ENCODE measurements around the gene PCIF1. TPM values are rescaled to one million over a fixed set of nuclear protein-coding genes. Genes with fewer than 3 reads are reported as not detected.
A peak's percentile ranks its signal among the peaks of the same experiment; 100 is the strongest.

The PCIF1 gene
- total and polyA plus RNA-seq, 7 donors, result 24.7 to 46.7 (median 29.7) TPM

GRCh38 chr20:45921337-45922189 lies 12.9 kb upstream of the PCIF1 start:
- H3K4me1 ChIP-seq, result peaks cover 14% of the 10 kb centered on the region
- H3K27me3 ChIP-seq (ENCODE audit: insufficient read depth in 3 of 3, low read length in 2 of 3), result no peaks in the 10 kb centered on the region
- 90 to 92% (median 90%) methylated on average over 11 of the region's 11 CpGs for whole genome bisulfite sequencing, 3 donors
- H3K9me3 ChIP-seq, result no peaks in the 10 kb centered on the region
- H3K36me3 ChIP-seq (ENCODE audit: insufficient read depth in 1 of 2, low read depth in 1 of 2), result no peaks in the 10 kb centered on the region
- H3K4me3 ChIP-seq, result no peak overlapping the region
- H3K27ac ChIP-seq, result no peak overlapping the region
- DNase-seq (no peak), ATAC-seq (no peak)
- intact Hi-C loops (cut with DNase I), result no loop called here
- no peak for TF ChIP-seq CTCF (IDR thresholded peaks at IDR 0.05)

GRCh38 chr20:45924391-45925261 lies 9.9 kb upstream of the PCIF1 start:
- Histone ChIP-seq H3K27ac (peak overlapping the region; percentile 71), H3K36me3 (ENCODE audit: insufficient read depth in 1 of 2, low read depth in 1 of 2) (no peaks in the 10 kb centered on the region), H3K4me1 (peaks cover 14% of the 10 kb centered on the region), H3K9me3 (no peaks in the 10 kb centered on the region), H3K27me3 (ENCODE audit: insufficient read depth in 3 of 3, low read length in 2 of 3) (no peaks in the 10 kb centered on the region), H3K4me3 (peak overlapping the region; percentile 16)
- intact Hi-C loops (cut with DNase I), result no loop called here
- no peak for TF ChIP-seq CTCF (IDR thresholded peaks at IDR 0.05)
- DNase-seq, result peak in 1 of 2 donors; percentile 58
- 28 to 29% (median 29%) methylated on average over 21 of the region's 21 CpGs for WGBS, 3 donors
- peak; percentile 50 to 74 (median 60) for ATAC-seq

- Histone ChIP-seq H3K27ac (no peak overlapping the region), H3K4me1 (peaks cover 14% of the 10 kb centered on the region), H3K9me3 (no peaks in the 10 kb centered on the region), H3K4me3 (no peak overlapping the region), H3K27me3 (ENCODE audit: insufficient read depth in 3 of 3, low read length in 2 of 3) (no peaks in the 10 kb centered on the region), H3K36me3 (ENCODE audit: insufficient read depth in 1 of 2, low read depth in 1 of 2) (no peaks in the 10 kb centered on the region)
- no peak for TF ChIP-seq CTCF (IDR thresholded peaks at IDR 0.05)
- WGBS, 3 donors, result 52 to 59% (median 55%) methylated on average over 9 of the region's 9 CpGs
- ATAC-seq (peak in 2 of 4 donors; percentile 10 to 15), DNase-seq (no peak)
- intact Hi-C loops (cut with DNase I), result no loop called here
These were observed 8.5 kb upstream of the PCIF1 start for GRCh38 chr20:45925821-45926506.

GRCh38 chr20:45926731-45927070 lies 7.8 kb upstream of the PCIF1 start:
- intact Hi-C loops (cut with DNase I), result no loop called here
- H3K4me3 ChIP-seq, result no peak overlapping the region
- WGBS, 3 donors, result 50 to 63% (median 54%) methylated on average over 2 of the region's 2 CpGs
- ATAC-seq, result no peak
- H3K9me3 ChIP-seq, result no peaks in the 10 kb centered on the region
- H3K27ac ChIP-seq, result no peak overlapping the region
- H3K27me3 ChIP-seq (ENCODE audit: insufficient read depth in 3 of 3, low read length in 2 of 3), result no peaks in the 10 kb centered on the region
- no peak for DNase-seq
- H3K4me1 ChIP-seq, result peaks cover 14% of the 10 kb centered on the region
- TF ChIP-seq CTCF (IDR thresholded peaks at IDR 0.05), result no peak
- no peaks in the 10 kb centered on the region for H3K36me3 ChIP-seq (ENCODE audit: insufficient read depth in 1 of 2, low read depth in 1 of 2)

Data from psoas muscle (tissue), 8 donors.